Fibroblast of pulmonary artery (primary cell): ENCODE results near the gene RAB7B.

Source experiments
- DNase-seq: peaks from one replicate; pipeline ENCODE4 v3.0.0-alpha.2; 2010; ENCODE audit warnings: low read depth
- H3K4me3 ChIP-seq: replicated peaks from 2 replicates; pipeline ENCODE4 v1.5.1; 2011; ENCODE audit warnings: low read depth, mild to moderate bottlenecking, control low read depth, low read length, moderate library complexity
- CTCF ChIP-seq: IDR thresholded peaks from 2 replicates; pipeline ENCODE4 v1.5.1; 2011; ENCODE audit warnings: mild to moderate bottlenecking, control low read depth, low read length, inconsistent platforms; ENCODE audit errors: missing control alignments

Gene RAB7B

GRCh38 chr1:205989786-205990185 lies 13.4 kb downstream of the RAB7B start:
- DNase-seq: no peak
- TF ChIP-seq CTCF: no peak
- H3K4me3 ChIP-seq: no peak overlapping the region

GRCh38 chr1:205988585-205988995 lies 14.6 kb downstream of the RAB7B start:
- no peak overlapping the region for H3K4me3 ChIP-seq
- no peak for TF ChIP-seq CTCF
- DNase-seq: no peak

- no peak for TF ChIP-seq CTCF
- no peak overlapping the region for H3K4me3 ChIP-seq
- no peak for DNase-seq
Measured at GRCh38 chr1:205986861-205987260, 16.3 kb downstream of the RAB7B start.

GRCh38 chr1:205986292-205986691 lies 16.9 kb downstream of the RAB7B start:
- no peak overlapping the region for H3K4me3 ChIP-seq
- TF ChIP-seq CTCF: peak; percentile 6
- no peak for DNase-seq

- no peak overlapping the region for H3K4me3 ChIP-seq
- no peak for DNase-seq
- no peak for TF ChIP-seq CTCF
Measured at GRCh38 chr1:205985330-205986005, 17.7 kb downstream of the RAB7B start.

- DNase-seq: peak; percentile 69
- TF ChIP-seq CTCF: peak; percentile 95
Measured at GRCh38 chr1:205983925-205984725, 19.1 kb downstream of the RAB7B start.

More at GRCh38 chr1:205983925-205984725, 19.1 kb downstream of the RAB7B start:
- no peak overlapping the region for H3K4me3 ChIP-seq
